Medulla oblongata (tissue), 1 donor: ENCODE data around the gene PDZK1.
"Not testable (repeated sequence)": the region's sequence is repeated elsewhere in the genome, so short reads cannot be mapped to it uniquely, and the experiment has no call there.

Source experiments
- DNase-seq: peaks from one replicate; pipeline ENCODE4 v3.0.0-alpha.2; 2015; ENCODE audit errors: extremely low spot score

Gene PDZK1

GRCh38 chr1:145710291-145711027 is 3.3 kb upstream of the PDZK1 start:
- DNase-seq = no peak

DNA sequence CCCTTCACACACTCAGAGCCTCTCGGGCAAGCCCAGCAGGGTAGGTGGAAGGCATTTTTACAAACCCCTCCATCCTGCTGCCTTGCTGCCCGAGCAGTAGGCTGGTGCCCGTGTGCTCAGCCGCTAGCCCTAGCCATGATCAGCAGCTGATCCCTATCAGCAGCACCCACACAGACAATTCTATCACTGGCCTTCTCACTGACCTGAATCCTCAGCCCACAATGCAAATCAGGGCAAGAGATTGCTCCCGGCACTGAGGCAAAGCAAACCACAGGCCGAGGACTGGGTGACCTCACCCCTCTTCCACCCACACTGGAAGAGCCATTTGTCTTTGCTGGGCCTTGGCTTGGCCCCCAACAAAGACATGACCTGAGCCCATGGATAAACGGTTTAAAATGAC is 895 bp upstream of the PDZK1 start:
- no peak for DNase-seq

DNA sequence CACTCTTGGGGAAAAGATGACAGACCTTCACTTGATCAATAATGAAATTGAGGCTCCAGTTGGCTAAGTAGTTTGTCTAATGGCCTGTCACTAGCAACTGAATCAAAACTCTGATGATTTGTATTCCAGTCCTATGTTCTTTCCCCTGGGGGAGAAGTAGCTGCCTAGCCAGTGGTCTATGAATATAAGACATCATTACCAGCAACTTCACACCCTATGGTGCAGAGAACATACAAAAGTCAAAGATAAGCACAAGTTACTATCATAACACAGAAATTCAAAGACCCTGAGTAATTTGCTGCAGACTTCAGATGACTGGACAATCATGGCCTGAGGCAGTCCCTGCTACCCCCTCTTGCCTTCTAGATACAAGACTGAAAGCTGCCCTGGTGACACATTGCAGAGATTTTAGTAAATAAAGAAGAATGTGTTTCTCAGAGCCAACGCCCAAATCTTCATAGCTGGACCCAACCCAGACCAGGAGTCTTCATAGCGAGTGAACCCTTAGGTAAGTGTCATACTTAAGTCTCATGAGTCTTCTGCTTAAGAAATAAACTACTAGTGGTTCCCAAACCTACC is 993 bp downstream of the PDZK1 start:
- DNase-seq = no peak

DNA sequence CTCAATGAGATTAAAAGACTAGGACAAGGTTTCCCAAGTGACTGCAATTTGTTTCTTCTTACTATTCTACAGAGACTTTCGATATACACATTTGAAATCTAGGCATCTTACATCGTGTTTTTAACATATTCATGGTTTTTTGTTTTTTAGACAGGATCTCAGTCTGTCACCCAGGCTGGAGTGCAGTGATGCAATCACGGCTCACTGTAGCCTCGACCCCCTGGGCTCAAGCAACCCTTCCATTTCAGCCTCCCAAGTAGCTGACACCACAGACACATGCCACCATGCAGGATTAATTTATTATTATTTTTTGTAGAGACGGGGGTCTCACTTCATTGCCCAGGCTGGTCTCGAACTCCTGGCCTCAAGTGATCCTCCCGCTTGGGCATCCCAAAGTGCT is 1.5 kb downstream of the PDZK1 start:
- DNase-seq = no peak

DNA sequence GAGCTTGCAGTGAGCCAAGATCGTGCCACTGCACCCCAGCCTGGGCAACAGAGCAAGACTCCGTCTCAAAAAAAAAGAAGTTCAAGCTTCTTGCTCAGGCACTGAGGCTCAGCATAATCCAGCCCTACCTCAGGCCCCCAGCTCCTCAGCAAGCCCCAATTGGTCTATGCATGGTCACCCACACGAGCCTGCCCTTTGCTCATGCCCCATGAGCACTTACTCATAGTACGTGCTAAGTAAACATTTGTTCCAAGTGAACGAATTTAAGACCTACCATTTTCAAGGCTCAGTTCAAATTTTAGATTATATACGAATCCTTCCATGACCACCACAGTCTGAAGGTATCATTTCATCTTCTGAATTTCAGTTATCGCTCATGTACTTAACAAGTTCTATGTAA is 4.3 kb downstream of the PDZK1 start:
- DNase-seq = no peak

GRCh38 chr1:145702052-145702451 is 5.1 kb downstream of the PDZK1 start:
- no peak for DNase-seq

DNA sequence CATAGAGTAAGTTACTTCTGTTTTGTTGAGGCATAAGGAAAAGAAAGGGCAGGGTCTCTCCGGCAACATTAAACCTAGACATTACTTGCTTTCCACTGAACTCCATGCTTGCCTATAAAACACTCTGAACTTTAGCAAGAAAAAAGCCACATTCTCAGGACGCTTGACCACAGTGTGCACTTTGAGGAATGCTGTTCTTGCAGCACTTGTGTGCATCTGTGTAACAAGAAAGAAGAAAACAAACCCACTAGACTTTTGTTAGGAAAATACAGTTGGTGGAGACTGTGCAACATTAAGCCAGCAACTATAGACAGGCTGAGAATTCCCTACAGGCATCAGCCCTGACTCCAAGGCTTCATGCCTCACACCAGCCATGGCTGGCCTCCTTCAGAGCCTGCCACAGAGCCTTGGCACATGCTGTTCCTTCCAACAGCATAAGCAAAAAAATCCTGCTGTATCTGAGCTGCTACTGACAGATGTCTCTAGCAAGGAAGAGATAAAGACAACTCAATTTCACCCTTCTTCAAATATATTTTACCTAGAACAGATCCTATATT is 5.8 kb downstream of the PDZK1 start:
- no peak for DNase-seq

- DNase-seq = no peak
These were observed 10.6 kb downstream of the PDZK1 start for GRCh38 chr1:145696630-145696960.

DNA sequence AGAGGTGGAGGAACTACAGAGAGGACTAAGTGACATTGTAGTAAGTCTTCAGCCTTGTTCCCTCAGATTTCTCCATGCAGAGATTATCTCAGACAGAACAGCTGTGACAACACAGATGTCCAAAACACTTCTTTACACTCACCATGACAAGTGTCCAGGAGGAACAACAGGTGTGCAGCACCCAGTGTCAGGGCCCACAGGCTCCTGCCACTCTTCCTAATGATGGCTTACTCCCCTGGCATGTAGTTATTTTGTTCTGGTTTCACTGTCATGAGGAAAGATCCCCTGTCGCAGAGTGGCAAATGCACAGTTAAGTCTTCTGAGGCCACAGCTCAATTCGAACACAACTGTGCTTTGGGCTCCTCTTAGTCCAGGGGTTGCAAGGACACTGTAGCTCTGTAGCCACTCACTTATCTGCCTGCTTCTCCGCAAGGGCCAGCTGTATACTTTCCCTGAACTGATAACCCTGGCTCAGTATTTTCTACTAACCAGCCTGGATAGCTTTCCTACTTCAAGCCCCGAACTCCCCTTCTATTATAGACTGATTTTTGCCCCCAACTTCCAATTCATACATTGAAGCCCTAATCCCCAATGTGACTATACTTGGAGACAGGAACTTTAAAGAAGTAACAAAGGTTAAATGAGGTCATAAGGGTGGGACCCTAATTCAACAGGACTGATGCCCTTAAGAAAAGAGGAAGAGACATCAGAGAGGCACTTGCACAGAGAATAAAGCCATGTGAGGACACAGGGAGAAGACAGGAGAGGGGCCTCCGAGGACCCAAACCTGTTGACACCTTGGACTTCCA is 11.1 kb downstream of the PDZK1 start:
- DNase-seq = no peak

- DNase-seq = no peak
These were observed 14.3 kb downstream of the PDZK1 start for GRCh38 chr1:145692785-145693443.

GRCh38 chr1:145690587-145691558 is 16.3 kb downstream of the PDZK1 start:
- DNase-seq = peak; percentile 14

DNA sequence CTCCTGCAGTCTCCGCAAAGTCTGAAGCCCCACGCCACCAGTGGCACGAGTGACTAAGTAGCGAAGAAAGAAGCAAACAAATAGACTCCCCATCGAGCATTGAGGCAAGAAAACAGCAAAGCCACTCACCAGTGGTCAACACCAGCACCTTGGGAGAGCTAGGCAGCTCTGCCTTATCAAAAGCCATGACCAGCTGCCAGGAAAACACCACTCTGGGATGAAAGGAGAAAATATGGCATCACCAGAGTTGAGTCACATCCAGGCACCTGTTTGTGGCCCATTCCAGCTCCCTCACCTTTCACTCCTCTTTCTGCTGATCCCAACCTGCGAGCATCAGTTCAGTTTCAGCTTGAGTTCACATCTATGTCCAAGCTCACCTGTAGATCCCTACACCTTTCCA is 17.2 kb downstream of the PDZK1 start:
- DNase-seq = no peak

GRCh38 chr1:145688924-145689323 is 18.2 kb downstream of the PDZK1 start:
- DNase-seq = no peak

DNA sequence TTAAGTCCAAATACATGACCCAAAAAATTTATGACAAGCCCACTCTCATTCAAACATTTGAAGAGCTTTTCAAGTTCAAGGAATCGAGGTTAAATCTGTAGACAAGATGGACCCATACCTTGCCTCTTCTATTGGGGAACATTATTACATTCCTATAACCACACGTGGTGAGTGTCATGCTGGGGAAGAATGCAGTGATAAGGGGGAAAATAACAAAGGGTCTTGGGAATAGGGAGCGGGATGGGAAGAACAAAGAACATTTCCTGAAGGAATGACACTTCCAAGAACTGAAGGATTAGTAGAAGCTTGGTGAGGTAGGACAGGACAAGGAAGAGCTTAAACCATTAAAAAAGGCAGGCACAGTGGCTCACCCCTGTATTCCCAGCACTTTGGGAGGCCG is 18.8 kb downstream of the PDZK1 start:
- no peak for DNase-seq

- DNase-seq = not testable (repeated sequence)
These were observed 21.1 kb downstream of the PDZK1 start for GRCh38 chr1:145686078-145686477.

DNA sequence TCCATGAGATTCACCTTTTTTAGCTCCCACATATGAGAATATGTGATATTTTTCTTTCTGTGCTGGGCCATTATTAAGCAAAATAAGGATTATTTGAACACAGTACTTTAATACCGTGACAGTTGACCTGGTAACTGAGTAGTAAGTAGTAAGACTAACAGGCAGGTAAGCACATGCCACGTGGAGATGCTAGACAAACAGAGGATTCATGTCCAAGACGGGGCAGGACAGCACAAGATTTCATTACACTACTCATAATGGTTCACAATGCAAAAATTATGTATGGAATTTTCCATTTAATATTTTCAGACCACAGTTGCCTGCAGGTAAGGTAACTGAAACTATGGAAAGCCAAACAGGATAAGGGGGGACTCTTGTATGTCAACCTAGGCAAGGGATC is 22.3 kb downstream of the PDZK1 start:
- DNase-seq = not testable (repeated sequence)

- DNase-seq = not testable (repeated sequence)
These were observed 34.0 kb downstream of the PDZK1 start for GRCh38 chr1:145673217-145673616.

- DNase-seq = not testable (repeated sequence)
These were observed 36.0 kb downstream of the PDZK1 start for GRCh38 chr1:145670995-145671745.

DNA sequence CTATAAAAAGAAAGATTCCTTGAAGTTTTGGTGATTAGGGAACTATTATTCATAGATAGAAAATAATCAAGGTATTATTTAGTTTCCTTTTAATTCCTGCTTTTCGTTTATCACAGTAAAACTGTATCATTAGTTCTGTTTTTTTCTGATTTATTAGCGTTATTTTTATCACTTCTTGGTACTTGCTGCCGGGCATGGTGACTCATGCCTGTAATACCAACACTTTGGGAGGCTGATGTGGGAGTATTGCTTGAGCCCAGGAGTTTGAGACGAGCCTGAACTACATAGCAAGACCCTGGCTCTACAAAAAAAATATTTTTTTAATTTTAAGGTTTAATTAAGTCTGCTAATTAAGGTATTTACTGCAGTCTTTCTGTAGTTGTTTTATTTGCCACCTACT is 42.2 kb downstream of the PDZK1 start:
- DNase-seq = not testable (repeated sequence)

- not testable (repeated sequence) for DNase-seq
These were observed 44.7 kb downstream of the PDZK1 start for GRCh38 chr1:145662502-145662901.
